Stomach (tissue), 4 donors: ENCODE measurements around the gene GBX1.

Experiments used
- CTCF ChIP-seq, 7 experiments: fragments of 450-650 bp in 4 of 7; fragments of 200-600 bp in 3 of 7; sonication (generic) in 3 of 7; IDR thresholded peaks; one replicate each; pipeline ENCODE4 v1.5.1; 2016 to 2019; ENCODE audit warnings: antibody characterized with exemption in 7 of 7, control low read depth in 2 of 7, mild to moderate bottlenecking in 1 of 7
- POLR2A ChIP-seq, 4 donors: fragments of 450-650 bp; IDR thresholded peaks; one replicate each; pipeline ENCODE4 v1.6.1; 2016; ENCODE audit warnings: antibody characterized with exemption in 4 of 4, control low read depth in 2 of 4, mild to moderate bottlenecking in 1 of 4, moderate library complexity in 1 of 4

- no peak for TF ChIP-seq POLR2A (IDR thresholded peaks at IDR 0.05)
- TF ChIP-seq CTCF (IDR thresholded peaks at IDR 0.05): no peak
Measured at GRCh38 chr7:151100921-151101320, 66.6 kb downstream of the GBX1 start.
